DOHH2 (cell line): ENCODE data around the gene TIMM23.

Source experiments
- CTCF ChIP-seq: fragments of 200-600 bp; sonication (generic); IDR thresholded peaks from one replicate; pipeline ENCODE4 v1.5.1; 2014; ENCODE audit warnings: antibody characterized with exemption, mild to moderate bottlenecking, low read depth, low read length; ENCODE audit not compliant: poor library complexity, severe bottlenecking
- EZH2phosphoT487 ChIP-seq: fragments of 200-600 bp; sonication (generic); IDR thresholded peaks from 2 replicates; pipeline ENCODE4 v1.6.1; 2017; ENCODE audit warnings: borderline replicate concordance, mild to moderate bottlenecking, antibody characterized with exemption, low read length, moderate library complexity, mixed read lengths

GRCh38 chr10:46000538-46000937 lies 28.2 kb downstream of the TIMM23 start:
- TF ChIP-seq CTCF: no peak
- no peak for TF ChIP-seq EZH2phosphoT487
